ENCODE data around the gene SRM. TPM values are rescaled to one million over a fixed set of nuclear protein-coding genes. Genes with fewer than 3 reads are reported as not detected.
A peak's percentile ranks its signal among the peaks of the same experiment; 100 is the strongest.

The SRM gene
- total and polyA plus RNA-seq, 2 of the 13 experiments (the other 11 are each of a cell fraction or from before 2014, with no cell fraction given), result 27.9 to 31.8 TPM

DNA sequence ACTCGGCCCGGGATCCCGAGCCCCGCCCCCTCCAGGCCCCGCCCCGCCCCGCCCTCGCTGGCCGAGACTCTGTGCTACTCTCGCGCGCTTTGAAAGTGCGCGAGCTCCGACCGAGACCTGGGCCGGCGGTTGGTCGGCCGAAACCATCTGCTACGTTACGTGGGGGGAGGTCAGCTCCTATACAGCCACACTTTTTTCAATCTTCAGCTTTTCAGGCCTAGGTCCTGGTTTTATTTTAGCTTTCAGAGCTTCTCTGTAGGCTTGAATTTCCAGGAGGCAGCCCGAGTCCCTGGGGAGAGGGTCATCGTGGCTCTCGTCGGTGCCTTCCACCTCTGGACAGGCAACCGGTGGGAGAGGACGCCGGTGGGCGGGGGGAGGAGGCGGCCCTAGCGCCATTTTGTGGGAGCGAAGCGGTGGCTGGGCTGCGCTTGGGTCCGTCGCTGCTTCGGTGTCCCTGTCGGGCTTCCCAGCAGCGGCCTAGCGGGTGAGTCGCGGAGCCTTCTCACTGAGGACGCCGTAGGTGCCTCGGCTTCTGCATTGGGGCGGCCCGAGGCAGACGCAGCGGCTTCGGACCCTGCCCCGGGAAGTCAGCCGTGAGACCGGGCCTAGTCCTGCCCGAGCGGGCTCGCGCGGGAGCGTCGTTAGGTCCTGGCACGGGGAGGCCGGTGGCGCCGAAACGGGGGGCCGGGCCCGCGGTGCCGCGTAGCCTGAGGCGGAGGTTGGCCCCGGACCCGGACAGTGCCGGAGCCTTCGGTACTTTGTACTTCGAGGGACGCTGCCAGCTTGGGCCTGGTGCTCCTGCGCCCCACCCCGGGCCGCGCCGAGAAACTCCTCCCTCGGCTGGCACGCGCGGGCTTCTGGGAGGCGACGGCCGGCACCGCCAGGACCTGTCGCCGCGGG lies 47.3 kb downstream of the SRM start, which contains the start of gene TARDBP (continued):
- peak; percentile 86; the same call in 1 of the 2 replicates for TF ChIP-seq ZSCAN21 (CRISPR knock-in tag; IDR thresholded peaks at IDR 0.05; ENCODE audit: borderline replicate concordance)
- TF ChIP-seq JARID2 (CRISPR knock-in tag; IDR thresholded peaks at IDR 0.05; ENCODE audit: insufficient replicate concordance), result no peak
- TF ChIP-seq, protein P1, sequence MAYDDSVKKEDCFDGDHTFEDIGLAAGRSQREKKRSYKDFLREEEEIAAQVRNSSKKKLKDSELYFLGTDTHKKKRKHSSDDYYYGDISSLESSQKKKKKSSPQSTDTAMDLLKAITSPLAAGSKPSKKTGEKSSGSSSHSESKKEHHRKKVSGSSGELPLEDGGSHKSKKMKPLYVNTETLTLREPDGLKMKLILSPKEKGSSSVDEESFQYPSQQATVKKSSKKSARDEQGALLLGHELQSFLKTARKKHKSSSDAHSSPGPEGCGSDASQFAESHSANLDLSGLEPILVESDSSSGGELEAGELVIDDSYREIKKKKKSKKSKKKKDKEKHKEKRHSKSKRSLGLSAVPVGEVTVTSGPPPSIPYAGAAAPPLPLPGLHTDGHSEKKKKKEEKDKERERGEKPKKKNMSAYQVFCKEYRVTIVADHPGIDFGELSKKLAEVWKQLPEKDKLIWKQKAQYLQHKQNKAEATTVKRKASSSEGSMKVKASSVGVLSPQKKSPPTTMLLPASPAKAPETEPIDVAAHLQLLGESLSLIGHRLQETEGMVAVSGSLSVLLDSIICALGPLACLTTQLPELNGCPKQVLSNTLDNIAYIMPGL (CRISPR knock-in tag; IDR thresholded peaks at IDR 0.05; ENCODE audit: borderline replicate concordance in 1 of 2, low read depth in 1 of 2), result peak; percentile 92
- peak; percentile 57; the same call in 1 of the 2 replicates for TF ChIP-seq HDAC1 (CRISPR knock-in tag; IDR thresholded peaks at IDR 0.05)
- 0 out of 2 replicates have a peak, but pooled peaks have one; percentile 13 for TF ChIP-seq TGIF2 (CRISPR knock-in tag; IDR thresholded peaks at IDR 0.05)
- peak; percentile 92 for TF ChIP-seq KAT8 (CRISPR knock-in tag; IDR thresholded peaks at IDR 0.05)
- TF ChIP-seq KAT7 (CRISPR knock-in tag; IDR thresholded peaks at IDR 0.05; ENCODE audit: borderline replicate concordance), result peak; percentile 88
- TF ChIP-seq ZNF788 (CRISPR knock-in tag; IDR thresholded peaks at IDR 0.05; ENCODE audit: borderline replicate concordance), result peak; percentile 59; the same call in 1 of the 2 replicates
- no peak; the same call in 1 of the 2 replicates for TF ChIP-seq HNF4A (CRISPR knock-in tag; IDR thresholded peaks at IDR 0.05)
- peak; percentile 77; the same call in 1 of the 2 replicates for TF ChIP-seq WIZ (CRISPR knock-in tag; IDR thresholded peaks at IDR 0.05)
- TF ChIP-seq, protein P2, sequence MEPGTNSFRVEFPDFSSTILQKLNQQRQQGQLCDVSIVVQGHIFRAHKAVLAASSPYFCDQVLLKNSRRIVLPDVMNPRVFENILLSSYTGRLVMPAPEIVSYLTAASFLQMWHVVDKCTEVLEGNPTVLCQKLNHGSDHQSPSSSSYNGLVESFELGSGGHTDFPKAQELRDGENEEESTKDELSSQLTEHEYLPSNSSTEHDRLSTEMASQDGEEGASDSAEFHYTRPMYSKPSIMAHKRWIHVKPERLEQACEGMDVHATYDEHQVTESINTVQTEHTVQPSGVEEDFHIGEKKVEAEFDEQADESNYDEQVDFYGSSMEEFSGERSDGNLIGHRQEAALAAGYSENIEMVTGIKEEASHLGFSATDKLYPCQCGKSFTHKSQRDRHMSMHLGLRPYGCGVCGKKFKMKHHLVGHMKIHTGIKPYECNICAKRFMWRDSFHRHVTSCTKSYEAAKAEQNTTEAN (CRISPR knock-in tag; conservative IDR thresholded peaks at IDR 0.05), result peak; percentile 63
- TF ChIP-seq ZNF781 (CRISPR knock-in tag; IDR thresholded peaks at IDR 0.05; ENCODE audit: borderline replicate concordance, not compliant biosample characterization), result no peak
- TF ChIP-seq, protein P3, sequence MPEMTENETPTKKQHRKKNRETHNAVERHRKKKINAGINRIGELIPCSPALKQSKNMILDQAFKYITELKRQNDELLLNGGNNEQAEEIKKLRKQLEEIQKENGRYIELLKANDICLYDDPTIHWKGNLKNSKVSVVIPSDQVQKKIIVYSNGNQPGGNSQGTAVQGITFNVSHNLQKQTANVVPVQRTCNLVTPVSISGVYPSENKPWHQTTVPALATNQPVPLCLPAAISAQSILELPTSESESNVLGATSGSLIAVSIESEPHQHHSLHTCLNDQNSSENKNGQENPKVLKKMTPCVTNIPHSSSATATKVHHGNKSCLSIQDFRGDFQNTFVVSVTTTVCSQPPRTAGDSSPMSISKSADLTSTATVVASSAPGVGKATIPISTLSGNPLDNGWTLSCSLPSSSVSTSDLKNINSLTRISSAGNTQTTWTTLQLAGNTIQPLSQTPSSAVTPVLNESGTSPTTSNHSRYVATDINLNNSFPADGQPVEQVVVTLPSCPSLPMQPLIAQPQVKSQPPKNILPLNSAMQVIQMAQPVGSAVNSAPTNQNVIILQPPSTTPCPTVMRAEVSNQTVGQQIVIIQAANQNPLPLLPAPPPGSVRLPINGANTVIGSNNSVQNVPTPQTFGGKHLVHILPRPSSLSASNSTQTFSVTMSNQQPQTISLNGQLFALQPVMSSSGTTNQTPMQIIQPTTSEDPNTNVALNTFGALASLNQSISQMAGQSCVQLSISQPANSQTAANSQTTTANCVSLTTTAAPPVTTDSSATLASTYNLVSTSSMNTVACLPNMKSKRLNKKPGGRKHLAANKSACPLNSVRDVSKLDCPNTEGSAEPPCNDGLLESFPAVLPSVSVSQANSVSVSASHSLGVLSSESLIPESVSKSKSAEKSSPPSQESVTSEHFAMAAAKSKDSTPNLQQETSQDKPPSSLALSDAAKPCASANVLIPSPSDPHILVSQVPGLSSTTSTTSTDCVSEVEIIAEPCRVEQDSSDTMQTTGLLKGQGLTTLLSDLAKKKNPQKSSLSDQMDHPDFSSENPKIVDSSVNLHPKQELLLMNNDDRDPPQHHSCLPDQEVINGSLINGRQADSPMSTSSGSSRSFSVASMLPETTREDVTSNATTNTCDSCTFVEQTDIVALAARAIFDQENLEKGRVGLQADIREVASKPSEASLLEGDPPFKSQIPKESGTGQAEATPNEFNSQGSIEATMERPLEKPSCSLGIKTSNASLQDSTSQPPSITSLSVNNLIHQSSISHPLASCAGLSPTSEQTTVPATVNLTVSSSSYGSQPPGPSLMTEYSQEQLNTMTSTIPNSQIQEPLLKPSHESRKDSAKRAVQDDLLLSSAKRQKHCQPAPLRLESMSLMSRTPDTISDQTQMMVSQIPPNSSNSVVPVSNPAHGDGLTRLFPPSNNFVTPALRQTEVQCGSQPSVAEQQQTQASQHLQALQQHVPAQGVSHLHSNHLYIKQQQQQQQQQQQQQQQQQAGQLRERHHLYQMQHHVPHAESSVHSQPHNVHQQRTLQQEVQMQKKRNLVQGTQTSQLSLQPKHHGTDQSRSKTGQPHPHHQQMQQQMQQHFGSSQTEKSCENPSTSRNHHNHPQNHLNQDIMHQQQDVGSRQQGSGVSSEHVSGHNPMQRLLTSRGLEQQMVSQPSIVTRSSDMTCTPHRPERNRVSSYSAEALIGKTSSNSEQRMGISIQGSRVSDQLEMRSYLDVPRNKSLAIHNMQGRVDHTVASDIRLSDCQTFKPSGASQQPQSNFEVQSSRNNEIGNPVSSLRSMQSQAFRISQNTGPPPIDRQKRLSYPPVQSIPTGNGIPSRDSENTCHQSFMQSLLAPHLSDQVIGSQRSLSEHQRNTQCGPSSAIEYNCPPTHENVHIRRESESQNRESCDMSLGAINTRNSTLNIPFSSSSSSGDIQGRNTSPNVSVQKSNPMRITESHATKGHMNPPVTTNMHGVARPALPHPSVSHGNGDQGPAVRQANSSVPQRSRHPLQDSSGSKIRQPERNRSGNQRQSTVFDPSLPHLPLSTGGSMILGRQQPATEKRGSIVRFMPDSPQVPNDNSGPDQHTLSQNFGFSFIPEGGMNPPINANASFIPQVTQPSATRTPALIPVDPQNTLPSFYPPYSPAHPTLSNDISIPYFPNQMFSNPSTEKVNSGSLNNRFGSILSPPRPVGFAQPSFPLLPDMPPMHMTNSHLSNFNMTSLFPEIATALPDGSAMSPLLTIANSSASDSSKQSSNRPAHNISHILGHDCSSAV (CRISPR knock-in tag; IDR thresholded peaks at IDR 0.05; ENCODE audit: borderline replicate concordance), result 0 out of 2 replicates have a peak, but pooled peaks have one; percentile 46
- TF ChIP-seq ZNF746 (CRISPR knock-in tag; IDR thresholded peaks at IDR 0.05), result no peak
- TF ChIP-seq ZNF256 (CRISPR knock-in tag; conservative IDR thresholded peaks at IDR 0.05), result 0 out of 2 replicates have a peak, but pooled peaks have one; percentile 31
- peak; percentile 78 for TF ChIP-seq SRSF4 (IDR thresholded peaks at IDR 0.05; ENCODE audit: low read depth, low read length, poor library complexity, severe bottlenecking)
